SHP77 treated with DMSO at 0.1 percent for 48 hours (cell line): ENCODE data around the gene COMMD6.

ENCODE experiments used
- DNase-seq: peaks from one replicate; lab custom pipeline; 2025; lab: John Stamatoyannopoulos, UW

The COMMD6 gene

GRCh38 chr13:75482070-75482819 is 55.4 kb downstream of the COMMD6 start, which contains the start of gene TBC1D4:
Gene TBC1D4, minus strand, starts transcription at chr13:75482169. Its CDS starts 402 bp downstream, at chr13:75481767.
- peak; percentile 72 for DNase-seq

DNA sequence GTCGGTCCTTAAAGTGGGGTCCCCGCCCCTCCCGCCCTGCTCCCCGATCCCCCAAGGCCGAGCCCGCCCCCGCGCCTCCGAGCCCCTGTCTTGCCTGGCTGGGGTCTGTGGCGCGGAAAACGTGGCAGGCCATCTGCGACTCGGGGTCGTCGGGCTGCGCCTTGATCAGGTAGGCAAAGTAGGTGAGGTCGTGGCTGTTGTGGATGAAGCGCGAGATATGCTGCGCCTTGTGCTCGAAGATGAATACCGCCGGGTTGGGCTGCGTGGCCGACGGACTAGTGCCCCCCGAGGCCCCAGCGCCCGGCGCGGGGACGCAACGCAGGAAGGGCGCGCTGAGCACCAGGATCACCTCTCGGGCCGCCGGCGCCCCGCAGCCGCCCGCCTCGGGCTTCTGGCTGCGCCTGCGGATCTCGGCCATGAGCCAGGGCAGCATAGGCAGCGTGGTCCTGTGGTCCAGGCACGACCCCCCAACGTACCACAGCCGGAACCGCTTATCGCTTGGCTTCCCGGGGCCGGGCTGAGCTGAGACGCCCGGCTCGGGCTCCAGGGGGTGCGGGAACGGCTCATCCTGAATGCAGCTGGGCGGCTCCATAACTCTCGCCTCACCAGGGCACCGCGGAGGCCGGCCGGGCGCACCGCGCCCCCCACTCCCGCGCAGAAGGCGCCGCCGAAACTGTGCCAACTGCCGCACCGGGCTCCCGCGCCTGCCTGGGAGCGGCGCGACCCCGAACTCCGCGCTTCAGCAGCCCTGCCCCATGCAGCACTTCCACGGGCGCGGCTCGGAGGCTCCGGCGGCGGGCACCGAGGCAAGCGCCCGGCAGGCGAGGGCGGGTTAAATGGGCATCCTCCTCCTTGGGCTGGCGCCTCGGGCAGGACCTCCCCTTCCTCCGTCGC is 56.2 kb downstream of the COMMD6 start:
- no peak for DNase-seq

DNA sequence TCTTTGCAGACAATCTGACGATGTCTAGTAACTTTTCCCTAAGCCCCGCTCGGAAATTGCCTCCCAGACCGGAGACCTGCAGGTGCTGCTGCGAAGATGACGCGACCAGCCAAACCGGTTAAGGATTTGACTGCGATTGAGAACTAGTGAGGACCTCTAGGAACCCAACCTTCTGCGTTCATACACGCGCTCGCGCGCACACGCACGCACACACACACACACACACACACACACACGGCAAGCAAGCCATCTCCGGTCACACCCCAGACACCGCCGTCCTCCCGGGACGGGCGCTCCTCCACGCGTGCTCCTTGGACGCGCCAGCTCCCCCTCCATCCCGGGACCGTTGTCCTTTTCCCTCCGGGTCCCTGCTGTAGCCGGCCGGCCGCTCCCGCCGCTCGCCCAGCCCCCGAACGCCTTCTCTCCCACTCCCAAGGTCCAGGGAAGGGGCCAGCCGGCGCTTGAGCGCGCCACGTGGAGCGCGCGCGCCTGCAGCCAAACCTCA is 56.9 kb downstream of the COMMD6 start:
- no peak for DNase-seq

GRCh38 chr13:75479102-75479740 is 58.4 kb downstream of the COMMD6 start:
- DNase-seq = no peak

GRCh38 chr13:75478659-75479058 is 59.0 kb downstream of the COMMD6 start:
- DNase-seq = no peak
